HG02885 (cell line): ENCODE data around the gene SPTB.

Source experiments
- ATAC-seq: cut with Tn5 transposase; IDR thresholded peaks from one replicate; pipeline ENCODE4 v1.9.1; 2021; ENCODE audit warnings: mild to moderate bottlenecking; ENCODE audit not compliant: unreplicated experiment, poor library complexity

The SPTB gene

DNA sequence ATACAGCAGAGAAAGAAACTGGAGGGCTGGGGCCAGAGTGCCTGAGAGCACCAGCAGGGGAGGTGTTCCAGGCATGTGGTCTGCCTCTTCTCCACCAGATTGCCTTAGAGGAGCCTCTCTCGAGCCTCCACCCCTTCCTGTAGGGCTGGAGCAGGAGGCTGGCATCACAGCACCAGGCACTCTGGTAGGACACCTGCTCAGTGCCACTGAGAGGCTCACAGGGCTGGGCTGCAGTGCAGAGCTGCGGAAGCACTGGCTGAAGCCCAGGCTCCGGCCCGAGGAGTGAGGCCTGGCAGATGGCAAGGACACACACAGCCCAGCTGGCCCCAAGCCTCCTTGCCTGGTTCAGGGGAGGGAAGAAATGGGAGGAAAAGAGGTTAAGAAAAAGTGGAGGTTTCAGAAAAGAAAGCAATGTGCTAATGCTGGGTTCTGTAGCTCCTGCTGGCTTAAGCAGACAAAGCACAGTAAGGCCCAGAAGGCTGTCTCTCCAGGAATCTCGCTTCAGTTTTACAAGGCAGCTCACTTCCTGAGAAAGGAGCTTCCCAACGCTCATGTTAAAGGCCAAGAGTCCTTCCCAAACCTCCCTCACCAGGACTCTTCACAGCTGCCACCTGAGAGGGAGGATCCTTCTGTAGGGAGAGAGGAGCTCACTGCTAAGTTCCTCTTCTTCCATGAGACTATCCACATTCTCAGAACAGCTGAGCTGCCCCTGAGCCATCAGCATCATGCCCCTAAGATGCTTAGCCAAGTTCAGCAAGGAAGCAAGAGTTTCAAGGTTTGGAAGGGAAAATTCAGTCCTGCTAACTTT, 23.8 kb downstream of the SPTB start:
- no peak for ATAC-seq

DNA sequence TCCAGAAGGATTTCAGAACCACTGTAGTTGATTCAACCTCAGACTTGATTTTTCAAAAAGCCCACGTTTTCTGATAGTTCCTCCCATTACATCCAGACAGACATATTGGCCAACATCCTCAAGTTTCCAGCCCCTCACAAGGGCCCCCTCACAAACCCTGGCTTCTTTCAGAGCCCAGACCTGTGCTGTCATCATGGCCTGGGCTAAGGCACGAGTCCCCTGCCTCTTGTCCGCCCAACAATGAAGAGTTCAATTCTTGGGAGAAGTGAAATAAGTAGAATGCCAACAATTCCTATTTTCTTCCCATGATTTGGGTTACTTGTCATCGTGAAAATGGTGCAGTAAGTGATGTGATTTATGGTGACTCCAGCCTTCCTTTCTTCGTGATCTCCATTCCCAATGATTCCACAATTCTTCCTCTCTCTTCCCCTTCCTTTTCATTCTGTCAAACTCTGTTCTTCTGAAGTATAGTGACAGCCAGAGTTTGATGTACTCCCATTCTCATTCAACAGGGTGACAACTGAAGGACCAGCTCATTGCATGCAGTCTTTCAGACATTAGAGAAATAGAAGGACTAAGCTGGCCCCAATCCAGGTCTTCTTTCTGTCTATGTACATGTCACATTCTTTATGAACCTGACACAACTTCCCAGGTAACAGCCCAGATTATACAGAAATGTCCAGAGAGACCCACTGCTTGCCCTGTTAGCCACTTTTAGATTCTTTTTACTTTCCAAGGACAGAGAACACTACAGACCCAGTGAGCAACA, 29.2 kb downstream of the SPTB start:
- ATAC-seq: no peak

DNA sequence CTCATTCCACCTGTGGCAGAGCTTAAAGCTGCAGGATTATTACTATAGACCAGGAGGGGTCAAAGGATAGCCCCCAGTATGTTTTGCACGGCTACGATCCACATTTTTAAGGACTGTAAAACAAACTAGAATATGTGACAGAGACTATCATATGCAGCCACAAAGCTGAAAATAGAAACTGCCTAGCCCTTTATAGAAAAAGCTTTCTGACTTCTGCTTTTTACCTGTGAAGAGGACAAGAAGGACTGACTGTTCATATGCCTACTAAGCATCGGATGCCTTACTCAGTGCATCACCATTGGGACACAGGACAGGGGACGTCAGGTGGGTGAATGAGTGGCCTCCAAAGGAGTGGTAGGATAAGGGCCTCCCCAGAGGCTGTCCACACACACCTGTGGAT, 29.8 kb downstream of the SPTB start:
- ATAC-seq: no peak

DNA sequence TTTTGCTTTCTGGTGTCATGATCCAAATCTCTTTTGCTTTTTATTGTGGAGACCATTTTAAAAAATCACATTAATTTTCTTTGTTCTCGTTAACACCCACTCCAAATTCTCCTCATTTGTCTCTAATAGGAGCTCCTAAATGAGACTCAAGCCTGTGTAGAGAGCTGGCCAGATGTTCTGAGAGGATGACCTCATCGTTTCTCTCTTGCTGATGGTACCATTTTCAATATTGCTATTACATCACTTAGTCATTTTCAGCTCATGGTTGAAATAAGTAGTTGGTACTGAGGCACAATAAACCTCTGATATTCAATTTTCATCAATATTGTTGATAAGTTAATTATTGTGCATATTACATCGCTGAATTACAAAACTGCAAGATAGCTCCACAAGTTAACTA, 31.5 kb downstream of the SPTB start:
- ATAC-seq: no peak

DNA sequence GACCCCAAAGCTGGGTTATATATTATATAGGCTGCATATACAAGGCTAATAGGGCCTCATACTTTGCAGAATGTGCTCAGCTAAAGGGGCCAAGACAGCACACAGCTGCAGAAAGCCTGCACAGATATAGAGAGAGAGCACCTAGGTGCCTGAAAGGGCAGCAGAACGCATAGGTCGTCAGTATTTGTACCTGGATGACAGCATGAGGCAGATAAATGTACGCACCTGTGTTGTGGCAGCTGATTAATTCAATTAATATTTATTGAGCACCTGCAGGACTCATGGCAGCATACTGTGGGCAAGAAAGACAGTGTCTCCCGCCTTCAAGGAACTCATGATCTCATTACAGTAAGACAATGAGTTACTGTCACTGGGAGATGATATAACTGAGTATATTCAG, 33.4 kb downstream of the SPTB start:
- no peak for ATAC-seq

DNA sequence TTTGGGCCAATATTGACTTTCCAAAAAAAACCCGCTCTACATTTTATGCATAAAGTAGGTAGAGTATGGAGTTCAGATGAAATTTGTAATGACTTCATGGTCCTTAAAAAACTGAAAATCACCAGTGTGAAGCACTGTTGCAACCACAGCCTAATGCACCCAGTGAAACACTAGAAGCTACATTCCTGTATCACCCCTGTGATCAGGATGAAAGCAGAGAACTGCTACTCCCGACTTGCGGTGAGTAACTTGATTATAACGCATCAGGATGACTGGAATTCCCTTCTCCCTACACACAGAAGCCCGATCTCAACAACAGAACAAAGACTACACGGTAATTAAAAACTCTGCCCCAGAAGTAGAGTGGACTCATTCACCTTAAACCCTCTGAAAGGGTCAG, 33.8 kb downstream of the SPTB start:
- ATAC-seq: no peak

DNA sequence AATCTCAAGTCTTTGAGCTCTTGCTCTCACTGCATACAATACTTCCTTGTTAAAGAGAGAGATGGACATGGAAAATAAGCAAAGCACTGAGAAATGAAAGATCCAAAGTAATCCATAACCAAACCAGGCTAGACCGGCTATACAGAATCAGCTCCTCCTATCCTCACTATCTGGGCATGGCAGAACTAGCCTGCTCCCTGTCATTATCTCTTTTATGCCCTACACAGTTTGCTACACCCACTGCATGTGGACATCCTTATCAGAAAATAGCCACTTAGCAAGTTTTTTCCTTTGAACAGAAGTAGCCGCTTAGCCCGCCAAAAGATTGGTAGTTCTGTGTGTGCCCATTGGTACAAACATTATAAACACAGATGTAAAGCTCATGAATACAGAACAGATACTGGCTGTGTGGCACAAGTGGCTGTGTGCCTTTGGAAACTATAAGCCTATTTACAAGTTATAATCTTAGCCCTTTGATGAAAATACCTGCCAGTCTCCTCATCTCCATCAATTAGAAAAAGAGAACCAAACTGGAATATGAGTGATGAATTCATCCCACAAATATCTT, 34.7 kb downstream of the SPTB start:
- ATAC-seq: no peak

DNA sequence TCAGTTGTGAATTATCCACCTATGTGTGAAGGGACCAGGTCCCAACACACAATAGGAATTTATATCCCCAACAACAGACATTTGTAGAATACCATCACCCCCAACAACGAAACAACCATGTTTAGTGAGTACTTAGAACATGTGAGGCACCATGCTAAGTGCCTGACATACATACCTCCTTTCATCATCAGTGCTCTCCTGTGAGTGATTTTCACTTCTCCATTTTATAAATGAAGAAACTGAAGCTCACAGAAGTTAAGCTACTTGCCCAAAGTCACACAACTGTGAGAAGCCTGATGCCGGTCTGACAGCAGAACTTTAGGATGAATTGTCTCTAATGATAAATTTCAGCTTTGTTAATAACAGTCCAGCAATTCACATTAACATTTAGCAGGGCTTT, 35.4 kb downstream of the SPTB start:
- ATAC-seq: peak; percentile 87

DNA sequence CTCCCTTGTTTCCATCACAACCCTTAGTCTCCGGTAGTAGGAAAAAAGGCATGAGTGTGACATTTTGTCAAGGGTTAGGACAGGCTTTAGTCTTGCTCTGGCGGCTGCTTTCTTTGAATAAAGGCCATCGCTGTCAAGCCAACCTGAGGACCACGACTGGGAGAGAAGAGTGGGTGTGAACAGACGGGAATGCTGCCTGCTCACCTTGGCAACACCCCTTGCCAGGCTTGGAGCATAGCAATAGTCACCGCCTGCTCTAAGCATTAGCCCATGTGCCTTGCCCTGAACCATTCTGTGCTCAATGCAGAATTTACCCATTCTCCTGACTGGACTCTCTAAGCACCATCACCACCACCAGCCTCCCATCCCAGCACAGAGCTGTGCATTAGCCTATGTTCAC, 36.2 kb downstream of the SPTB start:
- no peak for ATAC-seq

DNA sequence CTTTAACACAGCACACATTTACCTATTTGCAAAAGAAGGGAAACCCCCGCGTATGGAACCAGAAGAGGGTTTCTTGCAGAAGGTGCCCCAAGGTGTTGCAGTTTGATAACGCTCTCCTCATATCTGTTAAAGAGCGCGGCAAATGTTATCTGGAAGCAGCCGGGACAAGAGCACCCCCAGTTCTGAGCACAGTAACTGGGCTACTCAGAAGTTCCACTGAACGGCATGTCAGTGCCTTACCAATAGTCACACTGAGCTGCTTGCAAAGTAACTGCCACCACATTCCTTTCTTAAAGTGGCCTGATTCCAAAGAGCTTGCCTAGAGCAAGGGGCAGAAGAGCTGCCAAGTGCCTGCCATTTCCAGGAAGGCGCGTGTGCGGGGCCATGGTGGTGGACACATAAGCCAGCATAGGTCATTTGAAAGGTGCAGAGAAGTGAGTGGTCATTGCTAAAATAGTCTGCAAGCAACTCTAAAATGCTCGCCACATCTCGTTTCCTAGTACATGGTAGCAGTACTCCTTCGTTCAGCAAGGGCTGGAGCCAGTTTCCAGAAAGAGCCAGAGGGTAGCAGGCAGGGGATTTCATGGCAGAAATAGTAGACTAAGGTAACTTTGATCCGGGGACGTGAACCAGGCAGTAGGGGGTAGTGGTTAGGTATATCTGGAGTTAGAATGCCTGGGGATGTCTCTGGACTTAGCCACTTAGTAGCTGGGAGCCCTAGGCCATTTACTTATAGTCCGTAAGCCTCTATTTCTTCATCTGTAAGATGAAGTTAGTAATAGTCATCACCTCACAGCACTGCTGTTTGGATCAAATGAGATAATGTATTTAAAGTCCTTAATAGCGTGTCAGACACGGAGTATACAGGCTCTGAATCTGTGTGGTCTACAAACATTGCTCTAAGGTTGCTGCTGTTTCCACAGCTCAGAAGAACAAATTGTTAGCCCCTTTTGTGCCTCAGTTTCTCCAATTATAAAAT, 37.6 kb downstream of the SPTB start:
- no peak for ATAC-seq

DNA sequence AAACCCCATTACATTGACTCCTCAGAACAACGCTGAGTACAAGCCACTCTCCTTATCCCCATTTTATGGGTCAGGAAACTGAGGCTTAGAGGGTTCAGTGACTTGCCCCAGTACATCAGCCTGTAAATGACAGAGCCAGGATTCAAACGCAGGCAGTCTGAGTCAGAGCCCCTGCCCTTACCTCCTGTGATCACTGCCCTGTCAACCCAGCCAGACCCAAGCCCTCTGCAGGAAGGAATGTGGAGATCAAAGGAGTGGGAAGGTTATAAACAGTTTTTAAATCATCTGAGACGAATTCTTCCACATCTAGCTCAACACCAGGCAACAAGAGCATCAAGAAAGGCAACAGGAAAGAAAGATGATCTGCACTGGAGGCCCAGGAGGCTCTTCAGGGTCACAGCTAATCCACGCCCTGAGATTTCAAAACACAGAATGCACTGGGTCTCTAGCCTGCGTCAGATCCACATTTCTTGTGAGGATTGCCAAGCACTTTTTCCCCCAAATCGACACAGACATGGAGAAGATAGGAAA, 38.5 kb downstream of the SPTB start:
- ATAC-seq: no peak

DNA sequence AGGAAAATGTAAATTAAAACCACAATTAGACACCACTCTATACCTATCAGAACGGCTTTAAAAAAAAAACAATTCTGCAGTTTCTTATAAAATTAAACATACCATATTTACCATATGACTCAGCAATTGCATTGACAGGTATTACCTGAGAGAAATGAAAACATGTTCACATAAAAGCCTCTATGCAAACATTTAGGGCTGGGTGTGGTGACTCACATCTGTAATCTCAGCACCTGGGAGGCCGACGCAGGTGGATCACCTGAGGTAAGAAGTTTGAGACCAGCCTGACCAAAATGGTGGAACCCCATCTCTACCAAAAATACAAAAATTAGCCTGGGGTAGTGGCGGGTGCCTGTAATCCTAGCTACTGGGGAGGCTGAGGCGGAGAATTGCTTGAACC, 41.1 kb downstream of the SPTB start:
- no peak for ATAC-seq

DNA sequence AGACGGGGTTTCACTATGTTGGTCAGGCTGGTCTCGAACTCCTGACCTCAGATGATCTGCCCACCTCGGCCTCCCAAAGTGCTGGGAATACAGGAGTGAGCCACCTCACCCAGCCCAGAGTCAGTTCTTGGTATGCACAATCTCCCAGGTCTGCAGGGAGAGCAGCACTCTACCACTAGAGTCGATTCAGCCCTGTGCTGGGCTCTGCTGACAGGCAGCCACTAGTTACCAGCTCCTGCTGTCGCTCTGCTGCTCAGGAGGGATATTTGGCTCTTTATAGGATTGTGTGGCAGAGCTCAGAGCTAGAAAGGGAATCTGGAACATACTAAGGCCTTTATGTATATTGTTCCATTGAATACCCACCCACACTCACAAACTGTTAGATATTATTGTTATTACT, 44.3 kb downstream of the SPTB start:
- ATAC-seq: no peak

DNA sequence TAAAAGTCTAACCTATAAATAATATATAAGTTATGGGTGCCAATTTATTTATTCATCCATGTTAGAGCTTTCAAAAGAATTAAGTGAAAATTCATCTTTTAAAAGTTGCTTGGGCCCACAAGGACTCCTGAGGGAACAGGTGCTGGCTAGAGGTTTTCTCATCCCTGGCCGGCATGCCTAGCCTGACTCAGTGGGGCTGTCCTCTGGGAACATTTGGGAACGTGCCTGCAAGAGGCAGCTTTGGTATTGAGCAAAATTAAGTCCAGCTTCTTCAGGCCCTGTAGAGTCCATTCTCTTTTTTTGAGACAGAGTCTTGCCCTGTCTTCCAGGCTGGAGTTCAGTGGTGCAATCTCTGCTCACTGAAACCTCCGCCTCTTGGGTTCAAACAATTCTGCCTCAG, 44.7 kb downstream of the SPTB start:
- no peak for ATAC-seq

DNA sequence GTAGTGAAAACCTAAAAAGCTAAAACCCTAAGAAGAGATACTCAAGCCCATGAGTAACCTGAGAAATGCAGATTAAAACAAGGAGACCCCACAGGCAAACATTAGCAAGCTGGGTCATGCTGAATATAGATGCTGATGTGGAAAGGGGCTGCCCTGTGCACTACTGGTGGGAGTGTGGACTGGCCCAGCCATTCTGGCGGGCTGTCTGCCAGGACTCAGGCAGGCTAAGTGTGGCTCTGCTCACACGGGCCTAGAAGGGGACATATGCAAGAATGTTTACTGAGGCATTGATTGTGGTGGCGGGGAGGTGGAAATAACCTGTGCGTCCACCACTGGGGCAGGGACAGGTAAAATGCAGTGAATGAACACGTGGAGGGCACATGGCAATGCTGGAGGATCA, 48.3 kb downstream of the SPTB start:
- ATAC-seq: no peak

DNA sequence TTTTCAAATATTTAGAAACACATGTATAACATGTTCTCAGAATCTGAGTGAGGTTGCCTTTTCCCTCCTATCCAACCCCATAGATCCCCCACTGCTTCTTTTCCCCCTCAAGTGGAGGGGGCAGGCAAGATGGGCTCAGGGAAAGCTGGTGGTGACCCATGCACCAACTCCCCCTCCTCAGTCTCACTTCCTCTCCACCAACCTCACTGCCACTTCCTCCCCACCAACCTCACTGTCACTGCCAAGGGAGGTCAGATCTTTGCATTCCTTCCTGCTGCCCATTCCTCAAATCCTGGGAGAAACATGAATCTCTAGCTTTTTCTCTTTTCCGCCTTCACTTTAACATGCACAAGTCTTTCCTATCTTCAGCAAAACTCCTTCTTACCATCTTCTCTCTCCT, 48.7 kb downstream of the SPTB start:
- no peak for ATAC-seq

DNA sequence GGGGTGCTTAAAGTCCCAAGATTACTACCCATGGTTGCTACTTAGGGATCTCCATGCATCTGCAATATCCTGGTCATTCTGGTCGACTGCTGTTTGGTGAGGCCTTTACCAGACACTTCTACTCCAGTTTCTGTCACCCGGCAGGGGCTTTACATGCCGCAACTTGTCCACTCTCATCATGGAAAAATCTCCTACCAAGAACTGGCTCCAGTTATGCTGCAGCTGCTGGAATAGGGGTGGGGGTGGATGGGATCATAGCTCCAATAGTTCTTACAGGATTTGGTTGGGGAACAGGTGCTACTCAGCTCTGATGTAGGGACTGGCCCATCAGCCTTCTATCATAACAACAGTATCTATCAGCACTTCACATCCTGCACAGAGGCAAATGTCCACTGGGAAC, 51.6 kb downstream of the SPTB start:
- ATAC-seq: no peak

DNA sequence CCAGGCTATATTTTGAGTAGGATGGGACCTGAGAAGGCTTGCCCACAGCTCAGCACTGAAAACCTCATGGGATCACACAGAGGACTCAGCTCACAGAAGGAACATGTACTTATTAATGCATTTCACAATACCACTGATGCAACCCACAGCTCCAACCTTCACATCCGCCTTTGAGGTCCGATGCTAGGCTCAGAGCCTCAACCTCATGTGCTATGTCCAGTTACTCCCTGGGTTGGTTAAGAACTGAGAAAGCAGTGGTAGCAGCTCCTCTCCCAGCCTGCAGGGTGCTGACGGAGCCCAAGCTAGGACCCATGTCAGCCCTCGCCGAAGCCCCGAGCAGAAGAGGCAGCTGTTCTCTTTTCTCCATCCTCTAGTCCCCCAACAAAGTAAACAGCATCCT, 52.9 kb downstream of the SPTB start:
- no peak for ATAC-seq

DNA sequence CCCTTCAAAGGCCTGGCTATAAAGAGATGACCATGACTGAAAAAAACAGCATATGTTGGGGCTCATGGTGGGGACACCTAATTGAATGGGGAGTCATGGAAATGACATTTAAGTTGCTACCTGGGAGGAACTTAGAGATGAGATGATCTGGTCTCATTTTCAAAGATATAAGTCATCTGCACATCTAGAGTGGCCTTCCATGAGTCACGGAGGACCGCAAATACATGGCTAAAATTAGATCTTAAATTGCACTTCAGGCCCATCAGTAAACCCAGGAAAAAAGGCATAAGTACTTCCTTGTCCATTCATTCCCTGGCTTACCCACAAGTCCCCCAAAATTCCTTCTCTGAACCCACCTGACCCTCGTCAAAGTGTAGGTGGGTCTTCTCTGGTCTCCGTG, 53.4 kb downstream of the SPTB start:
- no peak for ATAC-seq

DNA sequence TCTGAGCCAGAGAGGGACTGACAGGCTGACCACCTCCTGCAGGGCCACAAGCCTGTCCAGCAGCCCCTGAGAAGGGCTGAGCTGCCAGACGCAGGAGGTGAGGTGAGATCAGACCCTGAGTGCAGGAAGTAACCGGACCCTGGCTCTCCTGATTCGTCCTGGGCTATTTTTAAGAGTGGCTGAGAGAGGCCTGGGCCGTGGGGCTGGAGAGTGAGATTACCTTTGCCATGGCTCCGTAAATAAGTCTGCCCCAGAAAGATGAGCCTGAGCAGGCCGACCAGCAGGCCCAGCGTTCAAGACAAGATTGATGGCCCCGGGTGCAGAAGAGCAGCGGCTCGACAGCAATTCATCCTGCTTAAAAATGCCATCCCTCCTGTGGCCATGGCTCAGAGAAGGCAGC, 54.2 kb downstream of the SPTB start:
- ATAC-seq: no peak
